ENCODE results near the gene ATP8A2. TPM values are rescaled to one million over a fixed set of nuclear protein-coding genes. Genes with fewer than 3 reads are reported as not detected.

Gene ATP8A2
- total RNA-seq, 2 donors from 2014 or later: 0.41 to 1.6 TPM

DNA sequence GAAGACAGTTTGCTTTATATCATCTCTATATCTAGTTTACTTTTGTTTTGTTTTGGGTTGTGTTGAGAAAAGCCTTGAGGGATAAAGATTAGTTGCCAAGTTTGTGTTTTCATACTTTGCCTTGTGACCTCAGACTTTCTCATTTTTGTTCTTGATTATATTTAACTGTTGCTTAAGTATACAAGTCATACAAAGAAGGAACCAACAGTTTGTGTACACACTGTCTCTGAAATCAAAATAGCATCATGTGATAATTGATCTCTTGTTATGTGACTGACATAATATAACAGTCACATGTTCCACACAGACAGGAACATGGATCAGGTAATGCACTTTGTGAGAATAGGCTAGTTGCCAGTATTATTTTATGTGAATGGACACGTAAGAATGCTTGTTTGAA, 609.3 kb downstream of the ATP8A2 start:
- Histone ChIP-seq H3K27ac (no peak overlapping the region), H3K4me3 (no peak overlapping the region), H3K9me3 (no peaks in the 10 kb centered on the region), H3K27me3 (replicated peaks; ENCODE audit: insufficient read depth) (no peaks in the 10 kb centered on the region), H3K36me3 (no peaks in the 10 kb centered on the region), H3K4me1 (ENCODE audit: control insufficient read depth in 1 of 2, low read depth in 2 of 2) (no peaks in the 10 kb centered on the region)
- no peak for DNase-seq (ENCODE audit: low spot score)
- TF ChIP-seq, protein P1, sequence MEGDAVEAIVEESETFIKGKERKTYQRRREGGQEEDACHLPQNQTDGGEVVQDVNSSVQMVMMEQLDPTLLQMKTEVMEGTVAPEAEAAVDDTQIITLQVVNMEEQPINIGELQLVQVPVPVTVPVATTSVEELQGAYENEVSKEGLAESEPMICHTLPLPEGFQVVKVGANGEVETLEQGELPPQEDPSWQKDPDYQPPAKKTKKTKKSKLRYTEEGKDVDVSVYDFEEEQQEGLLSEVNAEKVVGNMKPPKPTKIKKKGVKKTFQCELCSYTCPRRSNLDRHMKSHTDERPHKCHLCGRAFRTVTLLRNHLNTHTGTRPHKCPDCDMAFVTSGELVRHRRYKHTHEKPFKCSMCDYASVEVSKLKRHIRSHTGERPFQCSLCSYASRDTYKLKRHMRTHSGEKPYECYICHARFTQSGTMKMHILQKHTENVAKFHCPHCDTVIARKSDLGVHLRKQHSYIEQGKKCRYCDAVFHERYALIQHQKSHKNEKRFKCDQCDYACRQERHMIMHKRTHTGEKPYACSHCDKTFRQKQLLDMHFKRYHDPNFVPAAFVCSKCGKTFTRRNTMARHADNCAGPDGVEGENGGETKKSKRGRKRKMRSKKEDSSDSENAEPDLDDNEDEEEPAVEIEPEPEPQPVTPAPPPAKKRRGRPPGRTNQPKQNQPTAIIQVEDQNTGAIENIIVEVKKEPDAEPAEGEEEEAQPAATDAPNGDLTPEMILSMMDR (IDR thresholded peaks at IDR 0.05): no peak
- ATAC-seq (ENCODE audit: insufficient number of reproducible peaks, low FRiP score, low read depth): no peak

DNA sequence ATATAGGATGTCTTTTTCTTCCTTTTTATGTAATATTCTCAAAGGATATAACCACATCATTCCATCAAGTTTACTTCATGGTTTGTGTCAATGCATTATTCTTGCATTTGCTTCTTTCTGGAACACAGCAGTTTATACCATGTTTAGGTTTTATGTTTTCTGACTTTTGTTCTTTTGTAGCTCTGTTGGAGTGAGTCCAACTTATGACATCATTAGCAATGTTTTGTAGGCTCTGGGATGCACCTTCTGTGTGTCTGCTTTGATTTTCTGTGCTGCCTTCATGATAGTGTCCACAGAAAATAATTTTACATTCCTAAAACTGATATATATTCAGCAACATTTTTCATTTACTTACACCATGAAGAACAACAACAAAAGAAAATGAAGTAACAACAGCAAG, 611.1 kb downstream of the ATP8A2 start:
- TF ChIP-seq, protein P1 (IDR thresholded peaks at IDR 0.05): no peak
- Histone ChIP-seq H3K4me1 (ENCODE audit: control insufficient read depth in 1 of 2, low read depth in 2 of 2) (no peaks in the 10 kb centered on the region), H3K9me3 (no peaks in the 10 kb centered on the region), H3K36me3 (no peaks in the 10 kb centered on the region), H3K27ac (no peak overlapping the region), H3K27me3 (replicated peaks; ENCODE audit: insufficient read depth) (no peaks in the 10 kb centered on the region), H3K4me3 (no peak overlapping the region)
- DNase-seq (ENCODE audit: low spot score) (no peak), ATAC-seq (ENCODE audit: insufficient number of reproducible peaks, low FRiP score, low read depth) (no peak)

DNA sequence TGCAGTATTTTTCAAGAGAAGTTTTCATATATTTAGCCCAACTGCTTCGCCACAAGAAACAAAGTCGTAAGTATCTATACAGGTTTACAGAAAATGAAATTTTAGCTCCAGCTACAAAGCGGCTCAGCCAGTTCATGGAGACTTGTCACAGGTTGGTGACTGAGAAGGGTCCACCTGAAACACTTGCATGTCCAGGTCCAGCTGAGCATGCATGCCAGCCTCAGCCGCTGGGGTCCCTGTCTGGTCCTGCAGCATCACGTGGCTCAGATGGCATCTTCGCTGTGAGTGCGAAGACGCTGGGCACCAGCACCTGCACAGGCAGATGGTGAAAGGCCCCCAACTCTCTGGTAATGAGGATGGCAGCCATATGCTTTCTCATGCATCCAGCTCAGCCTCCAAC, 616.2 kb downstream of the ATP8A2 start:
- no peaks in the 10 kb centered on the region for H3K4me1 ChIP-seq (ENCODE audit: control insufficient read depth in 1 of 2, low read depth in 2 of 2)
- no peak overlapping the region for H3K27ac ChIP-seq
- TF ChIP-seq, protein P1 (IDR thresholded peaks at IDR 0.05): no peak
- DNase-seq (ENCODE audit: low spot score) (no peak), ATAC-seq (ENCODE audit: insufficient number of reproducible peaks, low FRiP score, low read depth) (no peak)
- H3K27me3 ChIP-seq (replicated peaks; ENCODE audit: insufficient read depth): no peaks in the 10 kb centered on the region
- no peak overlapping the region for H3K4me3 ChIP-seq
- H3K36me3 ChIP-seq: no peaks in the 10 kb centered on the region
- no peaks in the 10 kb centered on the region for H3K9me3 ChIP-seq

- no peaks in the 10 kb centered on the region for H3K36me3 ChIP-seq
- TF ChIP-seq, protein P1 (IDR thresholded peaks at IDR 0.05): no peak
- no peaks in the 10 kb centered on the region for H3K4me1 ChIP-seq (ENCODE audit: control insufficient read depth in 1 of 2, low read depth in 2 of 2)
- DNase-seq (ENCODE audit: low spot score) (no peak), ATAC-seq (ENCODE audit: insufficient number of reproducible peaks, low FRiP score, low read depth) (no peak)
- no peaks in the 10 kb centered on the region for H3K27me3 ChIP-seq (replicated peaks; ENCODE audit: insufficient read depth)
- no peak overlapping the region for H3K27ac ChIP-seq
- H3K9me3 ChIP-seq: no peaks in the 10 kb centered on the region
- H3K4me3 ChIP-seq: no peak overlapping the region
These were observed 616.9 kb downstream of the ATP8A2 start for GRCh38 chr13:25988661-25989060.

GRCh38 chr13:25990801-25991200, 619.0 kb downstream of the ATP8A2 start:
- Histone ChIP-seq H3K4me3 (no peak overlapping the region), H3K27ac (no peak overlapping the region), H3K27me3 (replicated peaks; ENCODE audit: insufficient read depth) (no peaks in the 10 kb centered on the region), H3K4me1 (ENCODE audit: control insufficient read depth in 1 of 2, low read depth in 2 of 2) (no peaks in the 10 kb centered on the region), H3K36me3 (no peaks in the 10 kb centered on the region), H3K9me3 (no peaks in the 10 kb centered on the region)
- no peak for ATAC-seq (ENCODE audit: insufficient number of reproducible peaks, low FRiP score, low read depth)
- DNase-seq (ENCODE audit: low spot score): no peak
- TF ChIP-seq, protein P1 (IDR thresholded peaks at IDR 0.05): no peak
